Endothelial cell of umbilical vein (primary cell): ENCODE measurements around the gene ACAD9. TPM values are rescaled to one million over a fixed set of nuclear protein-coding genes. Genes with fewer than 3 reads are reported as not detected.

Experiments used
- BruUV-seq: library from RNA; stranded (reverse); fragments of 400-500 nt; replicated peaks from 2 replicates; lab custom pipeline; 2021; lab: Mats Ljungman, UMichigan
- CTCF ChIA-PET: fragments of 300-600, 350-600 bp; sonication (Branson Sonifier 250); formaldehyde crosslinking; loops from one replicate; lab custom pipeline; 2021; ENCODE audit warnings: antibody characterized with exemption, inconsistent platforms; lab: Charles Lee
- POLR2A ChIA-PET: fragments of 300-600, 350-600 bp; sonication (Branson Sonifier 250); formaldehyde crosslinking; loops from one replicate; lab custom pipeline; 2021; ENCODE audit warnings: antibody characterized with exemption, inconsistent platforms; lab: Charles Lee
- DNase-seq: peaks from one replicate; pipeline ENCODE4 v3.0.0-alpha.2; 2011; ENCODE audit warnings: low read depth, low spot score
- FAIRE-seq: peaks from 2 replicates; lab custom pipeline; 2011; peaks lifted over from hg19 to GRCh38; lab: Jason Lieb, UNC
- H2AFZ ChIP-seq: 2 replicates; pipeline ENCODE4 v1.6.0; 2012; ENCODE audit warnings: low read depth, low read length, control low read depth, inconsistent platforms
- H3K27ac ChIP-seq: 2 replicates; pipeline ENCODE4 v1.5.1; 2011; ENCODE audit warnings: low read depth, mild to moderate bottlenecking, control low read depth, low read length, moderate library complexity; ENCODE audit not compliant: insufficient read depth
- H3K27me3 ChIP-seq, 2 experiments: 2 replicates each; pipeline versions ENCODE4 v1.6.0 to v1.6.1; 2011; ENCODE audit warnings: low read length in 2 of 2, mixed read lengths in 1 of 2; ENCODE audit not compliant: control insufficient read depth in 2 of 2, insufficient read depth in 2 of 2
- H3K36me3 ChIP-seq, 2 experiments: 2 replicates in 1 of 2; 3 replicates in 1 of 2; pipeline ENCODE4 v1.5.1; 2011; ENCODE audit warnings: low read length in 2 of 2, mild to moderate bottlenecking in 1 of 2, moderate library complexity in 1 of 2; ENCODE audit not compliant: control insufficient read depth in 2 of 2, insufficient read depth in 2 of 2; ENCODE audit errors: extremely low read depth in 1 of 2
- H3K4me1 ChIP-seq: 3 replicates; pipeline ENCODE4 v1.5.1; 2011; ENCODE audit warnings: mild to moderate bottlenecking, low read length; ENCODE audit not compliant: control insufficient read depth, insufficient read depth; ENCODE audit errors: extremely low read depth
- H3K4me2 ChIP-seq: 2 replicates; pipeline ENCODE4 v1.6.1; 2011; ENCODE audit warnings: low read length, control low read depth, mixed read lengths; ENCODE audit not compliant: insufficient read depth
- H3K4me3 ChIP-seq, 3 experiments: fragments of 200-600 bp in 1 of 3; sonication (generic), shearing (Covaris generic) in 1 of 3; replicated peaks in 1 of 3; 2 replicates each; pipeline ENCODE4 v1.5.1; 2011 to 2016; ENCODE audit warnings: control low read depth in 3 of 3, low read length in 3 of 3, mild to moderate bottlenecking in 2 of 3, inconsistent platforms in 1 of 3, low read depth in 1 of 3, moderate library complexity in 1 of 3; ENCODE audit not compliant: insufficient read depth in 1 of 3
- H3K79me2 ChIP-seq: 2 replicates; pipeline ENCODE4 v1.6.0; 2012; ENCODE audit warnings: low read length, inconsistent platforms; ENCODE audit not compliant: control insufficient read depth, insufficient read depth
- H3K9ac ChIP-seq: replicated peaks from 2 replicates; pipeline ENCODE3; 2011; ENCODE audit warnings: low read length, control low read depth; ENCODE audit not compliant: insufficient read depth; ENCODE audit errors: extremely low read depth
- H3K9me1 ChIP-seq: replicated peaks from 3 replicates; pipeline ENCODE4 v1.6.0; 2011; ENCODE audit warnings: mild to moderate bottlenecking, low read length; ENCODE audit not compliant: control insufficient read depth, insufficient read depth; ENCODE audit errors: extremely low read depth
- H3K9me3 ChIP-seq: replicated peaks from 2 replicates; pipeline ENCODE4 v1.5.1; 2012; ENCODE audit warnings: low read length, inconsistent platforms; ENCODE audit not compliant: control insufficient read depth, insufficient read depth
- H4K20me1 ChIP-seq: replicated peaks from 2 replicates; pipeline ENCODE3; 2011; ENCODE audit warnings: mild to moderate bottlenecking, low read length; ENCODE audit not compliant: control insufficient read depth, insufficient read depth; ENCODE audit errors: extremely low read depth
- EZH2 ChIP-seq: IDR thresholded peaks from 2 replicates; pipeline ENCODE4 v1.6.1; 2012; ENCODE audit warnings: borderline replicate concordance, low read depth, mild to moderate bottlenecking, moderate library complexity, low read length, inconsistent platforms; ENCODE audit not compliant: severe bottlenecking
- FOS ChIP-seq: IDR thresholded peaks from 2 replicates; pipeline ENCODE4 v1.6.1; 2011; ENCODE audit warnings: mild to moderate bottlenecking, low read length, moderate library complexity, borderline replicate concordance; ENCODE audit not compliant: insufficient read depth
- GATA2 ChIP-seq: IDR thresholded peaks from 2 replicates; pipeline ENCODE4 v1.7.0; 2011; ENCODE audit warnings: low read depth, mild to moderate bottlenecking, moderate library complexity, mixed read lengths, low read length; ENCODE audit not compliant: insufficient read length, insufficient read depth
- JUN ChIP-seq: IDR thresholded peaks from 2 replicates; pipeline ENCODE4 v1.6.1; 2011; ENCODE audit warnings: borderline replicate concordance, low read depth; ENCODE audit not compliant: insufficient read length, insufficient read depth
- MAX ChIP-seq: IDR thresholded peaks from 2 replicates; pipeline ENCODE4 v1.6.1; 2011; ENCODE audit not compliant: insufficient read depth, insufficient read length
- MYC ChIP-seq: IDR thresholded peaks from one replicate; pipeline ENCODE4 v1.6.1; 2011; ENCODE audit warnings: mild to moderate bottlenecking, low read depth, low read length
- POLR2A ChIP-seq: IDR thresholded peaks from 2 replicates; pipeline ENCODE4 v1.6.1; 2012; ENCODE audit warnings: low read depth, mild to moderate bottlenecking, control low read depth, low read length
- POLR2AphosphoS5 ChIP-seq: IDR thresholded peaks from 2 replicates; pipeline ENCODE4 v1.6.1; 2012; ENCODE audit warnings: low read depth, mild to moderate bottlenecking, control low read depth, low read length, moderate library complexity; ENCODE audit not compliant: insufficient read depth
- dilution Hi-C: fragments of 300-500 bp; cut with MboI; formaldehyde crosslinking; loops from one replicate; pipeline ENCODE4 v1.15.0; 2019; ENCODE audit warnings: low sequenced_read_pairs; ENCODE audit not compliant: extremely low pct_ligation_motif_present
- intact Hi-C: fragments of 100-400 bp; cut with micrococcal nuclease; formaldehyde crosslinking; loops from one replicate; pipeline ENCODE4 v1.10.0; 2022
- polyA plus RNA-seq, 4 experiments: library from polyadenylated mRNA; depleted of rRNA in 3 of 4; stranded (reverse) in 3 of 4; unstranded in 1 of 4; fragments of >200 nt; gene quantifications; 2 replicates each; pipeline versions ENCODE4 v1.2.1 to v1.2.3, GENCODE V29; 2011 to 2012; ENCODE audit warnings: missing spikeins in 1 of 4
- total RNA-seq: library from RNA; stranded (reverse); gene quantifications from 2 replicates; pipeline ENCODE4 v1.2.3, GENCODE V29; 2021

Gene ACAD9
- total and polyA plus RNA-seq, 2 donors (not counting 3 experiments of a cell fraction or from before 2014, with no cell fraction given), result 58.6 to 65.8 TPM

- no peak overlapping the region for H2AFZ ChIP-seq
Measured at GRCh38 chr3:128935922-128936321, 56.5 kb downstream of the ACAD9 start.

DNA sequence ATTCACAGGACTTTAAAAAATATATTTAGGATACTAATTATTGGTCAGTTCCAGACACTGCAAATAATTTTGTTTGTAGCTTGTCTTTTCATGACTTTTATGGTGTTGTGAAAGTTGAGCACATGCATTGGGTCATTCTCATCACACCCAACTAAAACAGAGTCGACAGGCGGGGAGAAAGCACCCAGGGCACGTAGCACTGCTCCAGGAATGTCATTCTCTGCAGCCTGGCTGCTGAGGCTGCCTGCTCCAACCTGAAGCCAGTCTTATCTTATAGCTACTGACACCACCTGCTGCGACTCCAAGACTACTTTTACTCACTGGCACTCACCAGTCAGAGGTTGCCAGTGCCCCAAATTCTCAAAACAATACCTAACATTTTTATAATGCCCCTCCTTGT is 56.9 kb downstream of the ACAD9 start:
- CTCF ChIA-PET, result interaction anchor here (1.0 kb wide), 1 partner anchor 34 kb away, joined by 3 read pairs; no protein-coding TSS in a partner anchor
- DNase-seq (no peak), FAIRE-seq (no peak)
- no peaks in the 10 kb centered on the region for H3K79me2 ChIP-seq
- intact Hi-C loops (no loop called here), dilution Hi-C loops (no loop called here)
- POLR2A ChIA-PET, result no interaction called here
- H3K4me3 ChIP-seq, result no peak overlapping the region
- no peaks in the 10 kb centered on the region for H3K36me3 ChIP-seq
- no peaks in the 10 kb centered on the region for H3K9me3 ChIP-seq
- H3K4me1 ChIP-seq, result no peaks in the 10 kb centered on the region
- peaks cover 4 to 5% of the 10 kb centered on the region in 2 experiments for H3K27me3 ChIP-seq
- no peak overlapping the region for H3K4me2 ChIP-seq
- H2AFZ ChIP-seq, result no peak overlapping the region
- H3K27ac ChIP-seq, result no peak overlapping the region
- H3K9ac ChIP-seq, result no peak overlapping the region
- no peaks in the 10 kb centered on the region for H4K20me1 ChIP-seq
- TF ChIP-seq POLR2AphosphoS5 (no peak), MAX (no peak)
- no peaks in the 10 kb centered on the region for H3K9me1 ChIP-seq
- no TSS peak for BruUV-seq

More at GRCh38 chr3:128935922-128936321, 56.5 kb downstream of the ACAD9 start:
- Histone ChIP-seq H3K79me2 (no peaks in the 10 kb centered on the region), H3K36me3 (no peaks in the 10 kb centered on the region), H3K9me3 (no peaks in the 10 kb centered on the region), H3K9ac (no peak overlapping the region), H3K27ac (no peak overlapping the region), H3K9me1 (no peaks in the 10 kb centered on the region), H3K4me3 (no peak overlapping the region), H4K20me1 (no peaks in the 10 kb centered on the region), H3K4me2 (no peak overlapping the region), H3K27me3 (peaks cover 5 to 6% of the 10 kb centered on the region in 2 experiments), H3K4me1 (no peaks in the 10 kb centered on the region)
- TF ChIP-seq MAX (no peak), EZH2 (no peak), POLR2AphosphoS5 (no peak), GATA2 (no peak), JUN (no peak), FOS (no peak), MYC (no peak), POLR2A (no peak)
- POLR2A ChIA-PET, result no interaction called here
- CTCF ChIA-PET, result interaction anchor here (1.0 kb wide), 1 partner anchor 34 kb away, joined by 3 read pairs; no protein-coding TSS in a partner anchor
- intact Hi-C loops (no loop called here), dilution Hi-C loops (no loop called here)
- no peak for DNase-seq
- no peak for FAIRE-seq
- no TSS peak for BruUV-seq
